Measurements from ENCODE around the gene IL22RA2.

IL22RA2 gene

DNA sequence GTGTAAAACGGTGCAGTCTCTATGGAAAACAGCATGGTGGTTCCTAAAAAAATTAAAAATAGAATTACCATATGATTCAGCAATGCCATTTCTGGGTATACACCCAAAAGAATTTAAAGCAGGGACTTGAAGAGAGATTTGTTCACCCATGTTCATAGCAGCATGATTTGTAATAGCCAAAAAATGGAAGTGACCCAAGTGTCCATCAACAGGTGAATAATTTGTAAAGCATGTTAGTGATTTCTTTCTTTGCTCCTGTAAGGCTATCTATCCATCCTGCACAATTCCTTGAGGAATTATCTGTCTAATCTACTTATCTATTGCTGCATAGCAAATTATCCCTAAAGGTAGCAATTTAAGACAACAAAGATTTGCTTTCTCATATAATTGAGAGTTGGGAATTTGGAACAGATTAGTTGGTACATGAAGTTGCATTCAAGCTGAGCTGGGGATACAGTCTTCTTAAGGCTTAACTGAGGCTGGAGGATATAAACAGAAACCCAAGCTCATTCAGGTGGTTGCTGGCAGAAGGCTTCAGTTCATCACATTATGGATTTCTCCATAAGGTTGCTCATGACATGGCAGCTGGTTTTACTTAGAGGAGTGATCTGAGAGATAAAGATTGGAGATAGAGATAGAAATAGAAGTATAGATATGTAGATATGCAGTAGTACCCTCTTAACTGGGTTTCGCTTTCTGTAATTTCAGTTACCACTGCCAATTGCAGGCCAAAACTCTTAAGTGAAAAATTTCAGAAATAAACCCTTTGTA lies 62.0 kb downstream of the IL22RA2 start:
- H3K27ac ChIP-seq (ENCODE audit: extremely low read depth, low read depth, low read length): no peak overlapping the region
- no peaks in the 10 kb centered on the region for H3K36me3 ChIP-seq (ENCODE audit: control insufficient read depth in 2 of 2, insufficient read depth in 1 of 2, low read length in 2 of 2)
- no peaks in the 10 kb centered on the region for H3K4me1 ChIP-seq (ENCODE audit: control insufficient read depth, insufficient read depth, low read length)
- POLR2A ChIA-PET: no interaction called here
- CTCF ChIA-PET: no interaction called here
- H3K9me3 ChIP-seq (ENCODE audit: control insufficient read depth, insufficient read depth, low read depth, low read length): no peaks in the 10 kb centered on the region
- TF ChIP-seq ZNF555 (tag by site-specific recombination; conservative IDR thresholded peaks at IDR 0.05): no peak
- TF ChIP-seq SCRT2 (tag by site-specific recombination; IDR thresholded peaks at IDR 0.05): 0 out of 2 replicates have a peak, but pooled peaks have one; percentile 26
- no peak for TF ChIP-seq ZFP37 (tag by site-specific recombination; IDR thresholded peaks at IDR 0.05)
- no peak for TF ChIP-seq ZNF544 (tag by site-specific recombination; IDR thresholded peaks at IDR 0.05)
- H3K4me3 ChIP-seq (ENCODE audit: low read depth, low read length): no peak overlapping the region

DNA sequence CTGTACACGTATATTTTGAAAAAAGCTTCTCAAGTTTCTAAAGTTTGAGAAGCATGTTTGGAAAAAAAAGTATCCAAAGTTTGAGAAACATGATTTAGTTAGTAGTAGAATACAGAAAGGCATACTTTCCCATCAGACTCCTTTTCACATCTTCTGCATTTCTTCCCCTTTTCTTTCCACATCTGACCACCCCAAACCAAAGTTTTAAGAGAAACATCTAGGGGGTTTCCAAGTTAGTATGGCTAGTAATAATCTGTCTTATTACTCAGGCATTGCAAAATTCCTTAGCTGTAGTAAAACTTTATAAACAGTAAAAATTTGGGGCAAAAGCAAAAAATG lies 65.7 kb downstream of the IL22RA2 start:
- Histone ChIP-seq H3K36me3 (ENCODE audit: control insufficient read depth in 2 of 2, insufficient read depth in 1 of 2, low read length in 2 of 2) (no peaks in the 10 kb centered on the region), H3K4me3 (ENCODE audit: low read depth, low read length) (no peak overlapping the region), H3K9me3 (ENCODE audit: control insufficient read depth, insufficient read depth, low read depth, low read length) (no peaks in the 10 kb centered on the region), H3K4me1 (ENCODE audit: control insufficient read depth, insufficient read depth, low read length) (no peaks in the 10 kb centered on the region), H3K27ac (ENCODE audit: extremely low read depth, low read depth, low read length) (no peak overlapping the region)
- CTCF ChIA-PET: interaction anchor here (1.2 kb wide), 1 partner anchor 13 kb away, joined by 3 read pairs; no protein-coding TSS in a partner anchor
- no peak for TF ChIP-seq ZNF426 (tag by site-specific recombination; IDR thresholded peaks at IDR 0.05)
- TF ChIP-seq, protein P1, sequence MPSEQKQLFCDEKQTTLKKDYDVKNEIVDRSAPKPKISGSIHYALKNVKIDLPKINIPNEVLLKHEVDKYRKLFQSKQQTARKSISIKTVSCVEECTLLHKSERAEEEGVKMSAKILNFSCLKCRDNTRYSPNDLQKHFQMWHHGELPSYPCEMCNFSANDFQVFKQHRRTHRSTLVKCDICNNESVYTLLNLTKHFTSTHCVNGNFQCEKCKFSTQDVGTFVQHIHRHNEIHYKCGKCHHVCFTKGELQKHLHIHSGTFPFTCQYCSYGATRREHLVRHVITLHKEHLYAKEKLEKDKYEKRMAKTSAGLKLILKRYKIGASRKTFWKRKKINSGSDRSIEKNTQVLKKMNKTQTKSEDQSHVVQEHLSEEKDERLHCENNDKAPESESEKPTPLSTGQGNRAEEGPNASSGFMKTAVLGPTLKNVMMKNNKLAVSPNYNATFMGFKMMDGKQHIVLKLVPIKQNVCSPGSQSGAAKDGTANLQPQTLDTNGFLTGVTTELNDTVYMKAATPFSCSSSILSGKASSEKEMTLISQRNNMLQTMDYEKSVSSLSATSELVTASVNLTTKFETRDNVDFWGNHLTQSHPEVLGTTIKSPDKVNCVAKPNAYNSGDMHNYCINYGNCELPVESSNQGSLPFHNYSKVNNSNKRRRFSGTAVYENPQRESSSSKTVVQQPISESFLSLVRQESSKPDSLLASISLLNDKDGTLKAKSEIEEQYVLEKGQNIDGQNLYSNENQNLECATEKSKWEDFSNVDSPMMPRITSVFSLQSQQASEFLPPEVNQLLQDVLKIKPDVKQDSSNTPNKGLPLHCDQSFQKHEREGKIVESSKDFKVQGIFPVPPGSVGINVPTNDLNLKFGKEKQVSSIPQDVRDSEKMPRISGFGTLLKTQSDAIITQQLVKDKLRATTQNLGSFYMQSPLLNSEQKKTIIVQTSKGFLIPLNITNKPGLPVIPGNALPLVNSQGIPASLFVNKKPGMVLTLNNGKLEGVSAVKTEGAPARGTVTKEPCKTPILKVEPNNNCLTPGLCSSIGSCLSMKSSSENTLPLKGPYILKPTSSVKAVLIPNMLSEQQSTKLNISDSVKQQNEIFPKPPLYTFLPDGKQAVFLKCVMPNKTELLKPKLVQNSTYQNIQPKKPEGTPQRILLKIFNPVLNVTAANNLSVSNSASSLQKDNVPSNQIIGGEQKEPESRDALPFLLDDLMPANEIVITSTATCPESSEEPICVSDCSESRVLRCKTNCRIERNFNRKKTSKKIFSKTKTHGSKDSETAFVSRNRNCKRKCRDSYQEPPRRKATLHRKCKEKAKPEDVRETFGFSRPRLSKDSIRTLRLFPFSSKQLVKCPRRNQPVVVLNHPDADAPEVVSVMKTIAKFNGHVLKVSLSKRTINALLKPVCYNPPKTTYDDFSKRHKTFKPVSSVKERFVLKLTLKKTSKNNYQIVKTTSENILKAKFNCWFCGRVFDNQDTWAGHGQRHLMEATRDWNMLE (tag by site-specific recombination; conservative IDR thresholded peaks at IDR 0.05; ENCODE audit: low read depth): no peak
- TF ChIP-seq ZSCAN16 (tag by site-specific recombination; IDR thresholded peaks at IDR 0.05): no peak
- TF ChIP-seq, protein P2, sequence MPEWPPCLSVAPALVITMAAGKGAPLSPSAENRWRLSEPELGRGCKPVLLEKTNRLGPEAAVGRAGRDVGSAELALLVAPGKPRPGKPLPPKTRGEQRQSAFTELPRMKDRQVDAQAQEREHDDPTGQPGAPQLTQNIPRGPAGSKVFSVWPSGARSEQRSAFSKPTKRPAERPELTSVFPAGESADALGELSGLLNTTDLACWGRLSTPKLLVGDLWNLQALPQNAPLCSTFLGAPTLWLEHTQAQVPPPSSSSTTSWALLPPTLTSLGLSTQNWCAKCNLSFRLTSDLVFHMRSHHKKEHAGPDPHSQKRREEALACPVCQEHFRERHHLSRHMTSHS (tag by site-specific recombination; IDR thresholded peaks at IDR 0.05): no peak
- no peak for TF ChIP-seq ZNF140 (tag by site-specific recombination; IDR thresholded peaks at IDR 0.05)
- TF ChIP-seq ZNF24 (tag by site-specific recombination; IDR thresholded peaks at IDR 0.05): no peak
- TF ChIP-seq ZNF529 (tag by site-specific recombination; IDR thresholded peaks at IDR 0.05; ENCODE audit: insufficient replicate concordance): no peak
- no peak for TF ChIP-seq ZNF169 (tag by site-specific recombination; IDR thresholded peaks at IDR 0.05)
- no peak for TF ChIP-seq FEZF1 (tag by site-specific recombination; IDR thresholded peaks at IDR 0.05)
- no peak for TF ChIP-seq ZNF16 (tag by site-specific recombination; IDR thresholded peaks at IDR 0.05; ENCODE audit: low read depth)
- TF ChIP-seq, protein P3, sequence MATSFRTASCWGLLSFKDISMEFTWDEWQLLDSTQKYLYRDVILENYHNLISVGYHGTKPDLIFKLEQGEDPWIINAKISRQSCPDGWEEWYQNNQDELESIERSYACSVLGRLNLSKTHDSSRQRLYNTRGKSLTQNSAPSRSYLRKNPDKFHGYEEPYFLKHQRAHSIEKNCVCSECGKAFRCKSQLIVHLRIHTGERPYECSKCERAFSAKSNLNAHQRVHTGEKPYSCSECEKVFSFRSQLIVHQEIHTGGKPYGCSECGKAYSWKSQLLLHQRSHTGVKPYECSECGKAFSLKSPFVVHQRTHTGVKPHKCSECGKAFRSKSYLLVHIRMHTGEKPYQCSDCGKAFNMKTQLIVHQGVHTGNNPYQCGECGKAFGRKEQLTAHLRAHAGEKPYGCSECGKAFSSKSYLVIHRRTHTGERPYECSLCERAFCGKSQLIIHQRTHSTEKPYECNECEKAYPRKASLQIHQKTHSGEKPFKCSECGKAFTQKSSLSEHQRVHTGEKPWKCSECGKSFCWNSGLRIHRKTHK (tag by site-specific recombination; IDR thresholded peaks at IDR 0.05): no peak
- TF ChIP-seq ZFP69B (tag by site-specific recombination; IDR thresholded peaks at IDR 0.05): no peak
- TF ChIP-seq IKZF3 (tag by site-specific recombination; IDR thresholded peaks at IDR 0.05): no peak
- no peak for TF ChIP-seq HOXC10 (CRISPR knock-in tag; IDR thresholded peaks at IDR 0.05)
- no peak for TF ChIP-seq ZNF707 (tag by site-specific recombination; IDR thresholded peaks at IDR 0.05)
- POLR2A ChIA-PET: no interaction called here
